H1 (cell line): ENCODE measurements around the gene UBE4B. TPM values are rescaled to one million over a fixed set of nuclear protein-coding genes. Genes with fewer than 3 reads are reported as not detected.
"Not testable (repeated sequence)": the region's sequence is repeated elsewhere in the genome, so short reads cannot be mapped to it uniquely, and the experiment has no call there.

Source experiments
- CTCF ChIA-PET: fragments of 300-600 bp; sonication (Branson Sonifier 250); formaldehyde crosslinking; loops from one replicate; lab custom pipeline; 2021; ENCODE audit not compliant: partially characterized antibody; lab: Charles Lee
- POLR2A ChIA-PET: fragments of 300-600 bp; sonication (Branson Sonifier 250); formaldehyde crosslinking; loops from one replicate; lab custom pipeline; 2021; ENCODE audit warnings: inconsistent platforms; ENCODE audit not compliant: partially characterized antibody; lab: Charles Lee
- DNase-seq, 2 experiments: peaks; one replicate each; pipeline versions ENCODE4 v3.0.0 to v3.0.0-alpha.2; 2010 to 2022; ENCODE audit warnings: low spot score in 2 of 2, low read depth in 1 of 2, mixed read lengths in 1 of 2
- FAIRE-seq: peaks from 2 replicates; lab custom pipeline; 2011; peaks lifted over from hg19 to GRCh38; lab: Jason Lieb, UNC
- H2AFZ ChIP-seq: 2 replicates; pipeline ENCODE4 v1.8.1; 2012; ENCODE audit warnings: low read length, inconsistent platforms
- H2AK5ac ChIP-seq: 2 replicates; pipeline ENCODE4 v1.6.1; 2013; ENCODE audit warnings: low read depth, low read length
- H2BK120ac ChIP-seq: replicated peaks from 2 replicates; pipeline ENCODE3; 2013; ENCODE audit warnings: low read depth, low read length, inconsistent platforms
- H2BK12ac ChIP-seq: 2 replicates; pipeline ENCODE4 v1.6.1; 2013; ENCODE audit warnings: low read depth, low read length
- H2BK15ac ChIP-seq: 2 replicates; pipeline ENCODE4 v1.6.1; 2013; ENCODE audit warnings: low read length
- H2BK20ac ChIP-seq: 2 replicates; pipeline ENCODE4 v1.6.1; 2013; ENCODE audit warnings: low read length
- H2BK5ac ChIP-seq: 2 replicates; pipeline ENCODE4 v1.6.1; 2013; ENCODE audit warnings: low read depth, low read length
- H3K14ac ChIP-seq: 2 replicates; pipeline ENCODE4 v1.6.1; 2013; ENCODE audit warnings: inconsistent platforms; ENCODE audit not compliant: insufficient read length
- H3K18ac ChIP-seq: 2 replicates; pipeline ENCODE4 v1.6.1; 2013; ENCODE audit warnings: low read length; ENCODE audit errors: extremely low read depth
- H3K23ac ChIP-seq: 2 replicates; pipeline ENCODE4 v1.6.1; 2013; ENCODE audit warnings: inconsistent platforms; ENCODE audit not compliant: insufficient read length
- H3K23me2 ChIP-seq: 2 replicates; pipeline ENCODE4 v1.6.1; 2013; ENCODE audit warnings: low read depth, low read length
- H3K27ac ChIP-seq: 2 replicates; pipeline ENCODE4 v1.6.1; 2011; ENCODE audit warnings: low read depth, low read length, inconsistent platforms
- H3K27me3 ChIP-seq, 4 experiments: replicated peaks in 1 of 4; 1 replicate in 1 of 4; 2 replicates in 3 of 4; pipeline versions ENCODE4 v1.6.1 to v1.8.1; 2011 to 2013; ENCODE audit warnings: low read length in 3 of 4, mild to moderate bottlenecking in 3 of 4, inconsistent platforms in 2 of 4, mixed read lengths in 2 of 4, moderate library complexity in 1 of 4; ENCODE audit not compliant: control insufficient read depth in 3 of 4, insufficient read depth in 3 of 4; ENCODE audit errors: extremely low read depth in 1 of 4
- H3K36me3 ChIP-seq, 4 experiments: 2 replicates each; pipeline versions ENCODE4 v1.6.1 to v1.8.1; 2011 to 2013; ENCODE audit warnings: mild to moderate bottlenecking in 4 of 4, low read length in 3 of 4, moderate library complexity in 2 of 4, control low read depth in 1 of 4, inconsistent platforms in 1 of 4; ENCODE audit not compliant: insufficient read depth in 4 of 4, control insufficient read depth in 2 of 4
- H3K4ac ChIP-seq: replicated peaks from 2 replicates; pipeline ENCODE3; 2013; ENCODE audit warnings: low read length, low read depth, mixed read lengths, inconsistent platforms; ENCODE audit not compliant: insufficient read length
- H3K4me1 ChIP-seq, 4 experiments: replicated peaks in 1 of 4; 1 replicate in 1 of 4; 2 replicates in 3 of 4; pipeline versions ENCODE4 v1.6.1 to v1.8.1; 2011 to 2013; ENCODE audit warnings: low read length in 3 of 4, inconsistent platforms in 2 of 4, mixed read lengths in 1 of 4; ENCODE audit not compliant: insufficient read depth in 4 of 4, control insufficient read depth in 3 of 4
- H3K4me2 ChIP-seq, 2 experiments: 2 replicates each; pipeline versions ENCODE4 v1.6.1 to v1.8.1; 2011 to 2013; ENCODE audit warnings: low read depth in 2 of 2, low read length in 2 of 2, control low read depth in 1 of 2, inconsistent platforms in 1 of 2, mild to moderate bottlenecking in 1 of 2; ENCODE audit not compliant: insufficient read depth in 1 of 2
- H3K4me3 ChIP-seq, 4 experiments: fragments of 200-600, 300-600 bp in 1 of 4; sonication (generic), shearing (Covaris generic), sonication (Bioruptor Twin) in 1 of 4; 2 replicates each; pipeline versions ENCODE4 v1.5.1 to v1.8.1; 2011 to 2016; ENCODE audit warnings: low read length in 4 of 4, low read depth in 3 of 4, control low read depth in 2 of 4, inconsistent platforms in 2 of 4, mild to moderate bottlenecking in 2 of 4, mixed read lengths in 1 of 4, moderate library complexity in 1 of 4; ENCODE audit not compliant: insufficient read depth in 2 of 4; ENCODE audit errors: extremely low read depth in 1 of 4
- H3K56ac ChIP-seq: replicated peaks from 2 replicates; pipeline ENCODE3; 2013; ENCODE audit warnings: low read depth, mild to moderate bottlenecking, mixed read lengths, low read length, inconsistent platforms; ENCODE audit not compliant: insufficient read length
- H3K79me1 ChIP-seq: 2 replicates; pipeline ENCODE4 v1.6.1; 2013; ENCODE audit warnings: low read depth, low read length, control low read depth
- H3K79me2 ChIP-seq, 2 experiments: 2 replicates each; pipeline versions ENCODE4 v1.6.1 to v1.8.1; 2012 to 2013; ENCODE audit warnings: low read length in 2 of 2, mild to moderate bottlenecking in 2 of 2, inconsistent platforms in 1 of 2; ENCODE audit not compliant: insufficient read depth in 2 of 2, control insufficient read depth in 1 of 2
- H3K9ac ChIP-seq, 4 experiments: replicated peaks in 1 of 4; 1 replicate in 1 of 4; 2 replicates in 3 of 4; pipeline versions ENCODE4 v1.6.1 to v1.8.1; 2011 to 2013; ENCODE audit warnings: low read depth in 3 of 4, low read length in 3 of 4, control low read depth in 2 of 4, mild to moderate bottlenecking in 2 of 4, moderate library complexity in 2 of 4, inconsistent platforms in 1 of 4; ENCODE audit errors: extremely low read depth in 1 of 4
- H3K9me3 ChIP-seq, 2 experiments: 2 replicates each; pipeline versions ENCODE4 v1.6.1 to v1.8.1; 2012 to 2013; ENCODE audit warnings: mild to moderate bottlenecking in 2 of 2, moderate library complexity in 2 of 2, control low read depth in 1 of 2, inconsistent platforms in 1 of 2, low read depth in 1 of 2, low read length in 1 of 2, mixed read lengths in 1 of 2; ENCODE audit not compliant: insufficient read depth in 2 of 2
- H4K20me1 ChIP-seq, 2 experiments: replicated peaks in 1 of 2; 2 replicates each; pipeline versions ENCODE3 to v1.8.1; 2011 to 2013; ENCODE audit warnings: inconsistent platforms in 2 of 2, low read length in 2 of 2, mild to moderate bottlenecking in 1 of 2; ENCODE audit not compliant: insufficient read depth in 2 of 2, control insufficient read depth in 1 of 2
- H4K5ac ChIP-seq: 2 replicates; pipeline ENCODE4 v1.6.1; 2013; ENCODE audit warnings: low read length, low read depth, mixed read lengths, inconsistent platforms; ENCODE audit not compliant: insufficient read length
- H4K8ac ChIP-seq: 2 replicates; pipeline ENCODE4 v1.8.0; 2013; ENCODE audit warnings: mild to moderate bottlenecking, moderate library complexity, low read length, inconsistent platforms; ENCODE audit not compliant: insufficient read depth; ENCODE audit errors: extremely low read depth
- H4K91ac ChIP-seq: replicated peaks from 2 replicates; pipeline ENCODE3; 2013; ENCODE audit warnings: low read length, mixed read lengths, inconsistent platforms; ENCODE audit not compliant: insufficient read length
- WGBS, 2 experiments: shearing (Covaris generic) in 1 of 2; methylation state at CpG; one replicate each; pipeline versions ENCODE4 v1.1.6 to v1.1.7; 2013 to 2015; ENCODE audit warnings: low lambda C conversion rate in 2 of 2, mixed read lengths in 2 of 2, inconsistent platforms in 1 of 2, low coverage in 1 of 2, missing lambda C conversion rate in 1 of 2; ENCODE audit not compliant: insufficient replicate concordance in 2 of 2, insufficient coverage in 1 of 2, insufficient read length in 1 of 2; ENCODE audit errors: extremely low coverage in 1 of 2, missing lambda C conversion rate in 1 of 2; 5-methylcytosine and 5-hydroxymethylcytosine counted together
- polyA plus RNA-seq, 7 experiments: library from polyadenylated mRNA; depleted of rRNA in 3 of 7; stranded (reverse) in 5 of 7; unstranded in 2 of 7; fragments of >200 nt in 5 of 7; fragments of 200-250 nt in 2 of 7; gene quantifications; 1 replicate in 5 of 7; 2 replicates in 1 of 7; 4 replicates in 1 of 7; pipeline versions ENCODE4 v1.2.1 to v1.2.3, GENCODE V29; 2011 to 2013; ENCODE audit warnings: missing spikeins in 2 of 7, mixed read lengths in 2 of 7
- total RNA-seq: library from RNA; stranded (reverse); fragmentation: NEBNext Ultra II Directional; extraction: Animal tissue kit (Norgen Biotek cat#: 25700); gene quantifications from 2 replicates; pipeline ENCODE4 v1.2.1, GENCODE V29; 2021

The UBE4B gene
- total and polyA plus RNA-seq, 2 of the 8 experiments (the other 6 are each of a cell fraction or from before 2014, with no cell fraction given): 24.5 to 90.1 TPM

GRCh38 chr1:10021992-10022391, 10.8 kb upstream of the UBE4B start:
- H3K79me2 ChIP-seq, H3K23me2 ChIP-seq, H4K5ac ChIP-seq, H3K23ac ChIP-seq, H2AFZ ChIP-seq, H3K36me3 ChIP-seq, POLR2A ChIA-PET, H3K4ac ChIP-seq, H3K4me1 ChIP-seq, H3K14ac ChIP-seq, H3K18ac ChIP-seq, H2BK12ac ChIP-seq, FAIRE-seq, H2AK5ac ChIP-seq, H3K4me2 ChIP-seq, H3K27ac ChIP-seq, H2BK15ac ChIP-seq, H3K4me3 ChIP-seq, H4K20me1 ChIP-seq, H2BK20ac ChIP-seq, H2BK120ac ChIP-seq, H2BK5ac ChIP-seq, H4K8ac ChIP-seq, H3K9me3 ChIP-seq, H3K9ac ChIP-seq, DNase-seq, H3K79me1 ChIP-seq, H3K56ac ChIP-seq, H4K91ac ChIP-seq, H3K27me3 ChIP-seq: not testable (repeated sequence)
- CTCF ChIA-PET: interaction anchor here (0.7 to 0.9 kb wide), 2 partner anchors 9 to 131 kb away, joined by 3 read pairs; no protein-coding TSS in a partner anchor
- 89% methylated on average over 4 of the region's 4 CpGs; no CpG with 5 or more reads in 1 of the 2 experiments for WGBS, 2 experiments
